Breast epithelium (tissue), 4 donors: ENCODE measurements around the gene CYB5D1. TPM values are rescaled to one million over a fixed set of nuclear protein-coding genes. Genes with fewer than 3 reads are reported as not detected.

Source experiments
- DNase-seq, 2 donors: peaks; one replicate each; pipeline ENCODE4 v3.0.0-alpha.2; 2019; ENCODE audit warnings: low spot score in 2 of 2
- H3K27ac ChIP-seq, 2 donors: fragments of 200-600 bp; sonication (generic) in 1 of 2; one replicate each; pipeline ENCODE4 v1.5.1; 2016 to 2019; ENCODE audit warnings: mild to moderate bottlenecking in 1 of 2
- H3K27me3 ChIP-seq, 2 donors: fragments of 200-600 bp; sonication (generic) in 1 of 2; one replicate each; pipeline versions ENCODE4 v1.5.1 to v1.6.0; 2017 to 2019; ENCODE audit warnings: control low read depth in 1 of 2, mild to moderate bottlenecking in 1 of 2
- H3K36me3 ChIP-seq: fragments of 200-600 bp; one replicate; pipeline ENCODE4 v1.5.1; 2019
- H3K4me1 ChIP-seq, 2 donors: fragments of 200-600 bp; sonication (generic); one replicate each; pipeline ENCODE4 v1.5.1; 2016 to 2019; ENCODE audit warnings: control low read depth in 1 of 2
- H3K4me3 ChIP-seq, 3 donors: fragments of 200-600 bp; sonication (generic); 1 replicate in 2 of 3; 2 replicates in 1 of 3; pipeline ENCODE4 v1.5.1; 2016 to 2019; ENCODE audit warnings: mild to moderate bottlenecking in 3 of 3, moderate library complexity in 2 of 3
- H3K9me3 ChIP-seq, 2 donors: fragments of 200-600 bp; sonication (generic) in 1 of 2; one replicate each; pipeline ENCODE4 v1.5.1; 2016 to 2019; ENCODE audit warnings: control low read depth in 1 of 2
- POLR2A ChIP-seq: fragments of 450-650 bp; IDR thresholded peaks from one replicate; pipeline ENCODE4 v1.6.1; 2016; ENCODE audit warnings: antibody characterized with exemption, mild to moderate bottlenecking, moderate library complexity
- POLR2AphosphoS5 ChIP-seq, 3 donors: sonication (generic); formaldehyde crosslinking; IDR thresholded peaks; one replicate each; pipeline ENCODE4 v1.6.1; 2017; ENCODE audit warnings: antibody characterized with exemption in 3 of 3
- intact Hi-C: fragments of 100-400 bp; cut with DNase I; formaldehyde crosslinking; loops from one replicate; pipeline ENCODE4 v1.15.1; 2023; ENCODE audit warnings: low total_unique reads
- total RNA-seq, 3 donors: library from RNA; depleted of rRNA; stranded (reverse); fragments of >200 nt; gene quantifications; one replicate each; pipeline ENCODE4 v1.1.0, GENCODE V29; 2016
- TF ChIP-seq, protein P1 (sequence below), 3 donors: fragments of 450-650 bp; IDR thresholded peaks; one replicate each; pipeline ENCODE4 v1.5.1; 2016 to 2017; ENCODE audit warnings: antibody characterized with exemption in 3 of 3, mild to moderate bottlenecking in 3 of 3, moderate library complexity in 3 of 3

The CYB5D1 gene
- total RNA-seq, 3 donors from 2014 or later: 8.2 to 20.5 (median 13.4) TPM

DNA sequence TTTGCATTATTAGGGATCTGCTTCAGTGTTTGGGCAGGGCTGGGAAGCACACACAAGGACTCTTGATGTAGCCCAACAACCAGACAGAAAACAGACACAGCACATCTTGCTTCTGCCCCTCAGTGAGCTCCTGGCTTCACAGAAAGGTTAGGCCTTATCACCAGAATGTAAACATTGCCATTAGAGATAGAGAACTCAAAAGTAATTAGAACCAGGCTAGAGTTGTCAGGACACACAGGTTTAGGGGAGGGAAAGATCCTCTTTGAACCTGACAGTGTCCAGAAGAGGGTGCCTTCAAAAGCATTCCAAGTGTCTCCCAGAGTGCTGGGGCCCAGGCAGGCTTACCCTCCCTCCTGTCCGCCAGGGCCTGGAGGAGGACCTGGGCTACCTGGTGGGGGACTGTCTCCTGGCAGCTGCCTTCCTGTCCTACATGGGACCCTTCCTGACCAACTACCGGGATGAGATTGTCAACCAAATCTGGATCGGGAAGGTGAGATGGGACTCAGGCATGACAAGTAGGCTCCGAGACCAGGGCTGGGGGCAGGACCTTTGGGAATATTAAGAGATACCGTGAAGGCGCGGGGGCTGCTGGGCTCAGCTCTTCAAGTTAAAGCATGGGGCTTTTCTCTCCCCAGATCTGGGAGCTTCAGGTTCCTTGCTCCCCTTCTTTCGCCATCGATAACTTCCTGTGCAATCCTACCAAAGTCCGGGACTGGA, 40.7 kb upstream of the CYB5D1 start:
- Histone ChIP-seq H3K4me3 (no peak overlapping the region), H3K36me3 (no peaks in the 10 kb centered on the region), H3K27ac (no peak overlapping the region), H3K9me3 (no peaks in the 10 kb centered on the region), H3K4me1 (no peaks in the 10 kb centered on the region), H3K27me3 (no peaks in the 10 kb centered on the region)
- no peak for TF ChIP-seq POLR2A
- DNase-seq: no peak
- intact Hi-C loops: no loop called here

DNA sequence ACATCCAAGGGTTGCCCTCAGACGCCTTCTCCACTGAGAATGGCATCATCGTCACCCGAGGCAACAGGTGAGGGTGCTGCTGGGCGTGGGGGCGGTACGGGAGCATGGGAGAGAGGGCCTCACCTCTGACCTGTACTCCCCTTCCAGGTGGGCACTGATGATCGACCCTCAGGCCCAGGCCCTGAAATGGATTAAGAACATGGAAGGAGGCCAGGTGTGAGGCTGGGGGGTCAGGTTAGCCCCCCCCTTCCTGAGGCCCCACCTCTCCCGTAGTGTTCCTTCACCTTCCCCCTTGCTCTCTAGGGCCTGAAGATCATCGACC, 40.2 kb upstream of the CYB5D1 start:
- intact Hi-C loops: no loop called here
- H3K27me3 ChIP-seq: no peaks in the 10 kb centered on the region

DNA sequence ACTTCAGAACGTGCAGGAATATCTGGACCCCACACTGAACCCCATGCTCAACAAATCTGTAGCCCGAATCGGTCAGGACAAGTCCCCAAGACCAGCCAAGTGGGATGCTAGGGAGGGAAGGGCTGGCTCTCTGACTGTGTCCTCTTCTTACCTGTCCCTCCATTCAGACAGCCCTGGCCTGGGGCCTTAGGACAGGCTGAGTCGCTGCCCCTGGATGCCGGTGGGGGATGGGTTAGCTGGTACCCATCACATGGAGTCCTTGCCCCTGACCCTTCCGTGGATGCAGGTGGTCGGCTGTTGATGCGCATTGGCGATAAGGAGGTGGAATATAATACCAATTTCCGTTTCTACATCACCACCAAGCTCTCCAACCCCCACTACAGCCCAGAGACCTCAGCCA, 39.8 kb upstream of the CYB5D1 start:
- DNase-seq: no peak
- TF ChIP-seq POLR2AphosphoS5 (IDR thresholded peaks at IDR 0.05): no peak
- no peak for TF ChIP-seq POLR2A
- TF ChIP-seq, protein P1, sequence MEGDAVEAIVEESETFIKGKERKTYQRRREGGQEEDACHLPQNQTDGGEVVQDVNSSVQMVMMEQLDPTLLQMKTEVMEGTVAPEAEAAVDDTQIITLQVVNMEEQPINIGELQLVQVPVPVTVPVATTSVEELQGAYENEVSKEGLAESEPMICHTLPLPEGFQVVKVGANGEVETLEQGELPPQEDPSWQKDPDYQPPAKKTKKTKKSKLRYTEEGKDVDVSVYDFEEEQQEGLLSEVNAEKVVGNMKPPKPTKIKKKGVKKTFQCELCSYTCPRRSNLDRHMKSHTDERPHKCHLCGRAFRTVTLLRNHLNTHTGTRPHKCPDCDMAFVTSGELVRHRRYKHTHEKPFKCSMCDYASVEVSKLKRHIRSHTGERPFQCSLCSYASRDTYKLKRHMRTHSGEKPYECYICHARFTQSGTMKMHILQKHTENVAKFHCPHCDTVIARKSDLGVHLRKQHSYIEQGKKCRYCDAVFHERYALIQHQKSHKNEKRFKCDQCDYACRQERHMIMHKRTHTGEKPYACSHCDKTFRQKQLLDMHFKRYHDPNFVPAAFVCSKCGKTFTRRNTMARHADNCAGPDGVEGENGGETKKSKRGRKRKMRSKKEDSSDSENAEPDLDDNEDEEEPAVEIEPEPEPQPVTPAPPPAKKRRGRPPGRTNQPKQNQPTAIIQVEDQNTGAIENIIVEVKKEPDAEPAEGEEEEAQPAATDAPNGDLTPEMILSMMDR (IDR thresholded peaks at IDR 0.05): no peak
- intact Hi-C loops: no loop called here
- no peaks in the 10 kb centered on the region for H3K4me1 ChIP-seq
- H3K9me3 ChIP-seq: no peaks in the 10 kb centered on the region
- no peak overlapping the region for H3K27ac ChIP-seq
- no peaks in the 10 kb centered on the region for H3K27me3 ChIP-seq
- H3K4me3 ChIP-seq: no peak overlapping the region
- H3K36me3 ChIP-seq: no peaks in the 10 kb centered on the region

More for the DNA sequence above, 40.2 kb upstream of the CYB5D1 start:
- no peaks in the 10 kb centered on the region for H3K9me3 ChIP-seq
- no peak overlapping the region for H3K27ac ChIP-seq
- H3K4me1 ChIP-seq: no peaks in the 10 kb centered on the region
- TF ChIP-seq POLR2A: no peak
- TF ChIP-seq, protein P1 (IDR thresholded peaks at IDR 0.05): no peak
- TF ChIP-seq POLR2AphosphoS5 (IDR thresholded peaks at IDR 0.05): no peak
- H3K4me3 ChIP-seq: no peak overlapping the region
- H3K36me3 ChIP-seq: no peaks in the 10 kb centered on the region
- DNase-seq: no peak

DNA sequence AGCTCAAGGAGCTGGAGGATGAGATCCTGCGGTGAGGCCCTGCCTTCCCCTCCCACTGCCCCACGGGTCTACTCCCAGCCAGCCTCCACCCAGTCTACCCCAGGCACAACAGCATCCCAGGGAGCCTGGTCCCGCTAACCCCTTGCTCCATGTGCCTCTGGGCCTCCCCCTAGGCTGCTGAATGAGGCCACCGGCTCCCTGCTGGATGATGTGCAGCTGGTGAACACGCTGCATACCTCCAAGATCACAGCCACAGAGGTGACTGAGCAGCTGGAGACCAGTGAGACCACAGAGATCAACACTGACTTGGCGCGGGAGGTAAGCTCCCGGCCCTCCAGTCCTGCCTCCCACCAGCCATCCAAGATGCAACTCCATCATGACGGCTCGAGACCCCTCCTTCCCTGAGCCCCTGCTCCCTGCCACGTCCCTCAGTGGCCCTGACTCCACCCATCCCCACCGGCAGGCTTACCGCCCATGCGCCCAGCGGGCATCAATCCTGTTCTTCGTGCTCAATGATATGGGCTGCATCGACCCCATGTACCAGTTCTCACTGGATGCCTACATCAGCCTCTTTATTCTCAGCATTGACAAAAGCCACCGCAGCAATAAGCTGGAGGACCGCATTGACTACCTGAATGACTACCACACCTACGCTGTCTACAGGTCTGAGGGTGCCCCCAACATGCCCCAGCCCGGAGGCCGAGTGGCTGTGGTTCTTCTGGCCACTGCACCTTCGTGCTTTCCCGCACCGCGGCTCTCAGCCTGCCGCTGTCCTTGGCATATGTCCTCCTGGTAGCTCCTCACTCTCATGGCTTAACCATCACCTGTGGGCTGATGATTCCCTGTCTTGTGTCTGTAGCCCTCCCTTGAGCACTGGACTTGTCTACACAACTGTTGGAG, 38.8 kb upstream of the CYB5D1 start:
- Histone ChIP-seq H3K27me3 (no peaks in the 10 kb centered on the region), H3K4me3 (no peak overlapping the region), H3K9me3 (no peaks in the 10 kb centered on the region), H3K36me3 (no peaks in the 10 kb centered on the region), H3K27ac (no peak overlapping the region), H3K4me1 (no peaks in the 10 kb centered on the region)
- DNase-seq: no peak
- TF ChIP-seq POLR2AphosphoS5 (IDR thresholded peaks at IDR 0.05): no peak
- TF ChIP-seq, protein P1 (IDR thresholded peaks at IDR 0.05): no peak
- TF ChIP-seq POLR2A: no peak
- intact Hi-C loops: no loop called here

DNA sequence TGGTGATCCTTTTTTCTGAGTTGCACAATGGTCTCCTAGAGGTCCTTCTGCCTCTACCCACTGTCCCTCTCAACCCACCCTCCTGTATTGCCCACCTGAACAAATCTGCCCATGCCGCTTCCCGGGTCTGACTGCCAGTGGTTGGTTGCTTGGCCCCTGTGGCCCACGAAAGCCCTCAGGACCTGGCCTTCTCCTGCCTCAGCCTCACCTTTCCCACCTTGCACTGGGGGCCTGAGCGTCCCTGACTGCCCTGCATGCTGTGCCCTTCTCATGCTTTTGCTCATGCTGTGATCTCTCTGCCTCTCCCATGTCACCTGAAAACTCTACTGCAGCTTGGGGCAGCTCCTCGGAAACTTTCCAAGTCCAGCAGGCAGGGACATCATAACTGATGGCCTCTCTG, 37.6 kb upstream of the CYB5D1 start:
- Histone ChIP-seq H3K4me3 (no peak overlapping the region), H3K4me1 (no peaks in the 10 kb centered on the region), H3K36me3 (no peaks in the 10 kb centered on the region), H3K9me3 (no peaks in the 10 kb centered on the region), H3K27ac (no peak overlapping the region), H3K27me3 (no peaks in the 10 kb centered on the region)
- TF ChIP-seq, protein P1 (IDR thresholded peaks at IDR 0.05): no peak
- intact Hi-C loops: no loop called here
- no peak for DNase-seq
